Myocyte (in vitro differentiated cells): ENCODE results near the gene BYSL. TPM values are rescaled to one million over a fixed set of nuclear protein-coding genes. Genes with fewer than 3 reads are reported as not detected.
"Not testable (repeated sequence)": the region's sequence is repeated elsewhere in the genome, so short reads cannot be mapped to it uniquely, and the experiment has no call there.

Experiments used
- DNase-seq: peaks from one replicate; pipeline ENCODE4 v3.0.0-alpha.2; 2012; ENCODE audit warnings: low read depth
- total RNA-seq: library from RNA; depleted of rRNA; stranded (reverse); fragments of >200 nt; gene quantifications from 2 replicates; pipeline ENCODE4 v1.2.3, GENCODE V29; 2014

The BYSL gene
- total RNA-seq, 1 donor from 2014 or later = 28.3 TPM

DNA sequence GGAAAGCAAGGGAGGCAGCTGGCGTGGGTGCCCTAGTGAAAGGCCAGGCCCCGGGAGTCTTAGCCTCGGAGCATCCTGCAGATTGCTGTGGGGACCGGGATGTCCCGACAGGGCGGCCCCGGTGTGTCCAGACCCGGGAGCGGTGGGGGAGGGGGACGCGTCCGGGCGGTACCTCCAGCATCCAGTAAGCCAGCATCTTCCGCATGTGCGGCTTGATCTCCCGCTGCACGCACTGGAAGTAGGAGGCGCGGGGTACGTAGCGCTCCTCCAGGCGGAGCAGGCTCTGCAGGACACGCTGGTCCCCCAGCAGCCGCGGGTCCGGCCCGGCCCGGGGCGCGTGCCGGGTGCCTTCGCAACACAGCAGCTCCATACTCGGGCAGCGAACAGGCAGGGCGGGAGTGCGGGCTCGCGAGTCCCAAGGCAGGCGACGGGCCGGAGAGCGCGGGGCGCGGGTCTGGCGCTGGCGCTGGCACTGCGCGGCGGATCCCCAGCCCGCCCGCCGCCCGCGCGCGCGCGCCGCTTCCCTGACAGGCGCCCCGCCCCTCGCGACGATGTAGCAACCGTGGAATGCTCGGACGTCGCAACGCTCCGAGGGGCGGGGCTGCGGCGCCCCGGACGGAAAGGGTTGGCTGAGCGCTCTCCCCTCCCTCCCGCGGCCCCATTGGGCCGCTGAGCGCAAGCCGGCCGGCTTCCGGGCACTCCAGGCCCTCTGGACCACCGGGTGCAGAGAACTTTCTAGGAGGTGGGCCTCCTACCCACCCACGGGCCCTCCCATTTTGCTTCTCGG lies 20.2 kb downstream of the BYSL start, which contains the start of gene CCND3:
CCND3 (minus strand) TSS at position 529 of the 787 bp plus-strand sequence; CDS start at position 370, 159 bp downstream.
- peak; percentile 96 for DNase-seq

DNA sequence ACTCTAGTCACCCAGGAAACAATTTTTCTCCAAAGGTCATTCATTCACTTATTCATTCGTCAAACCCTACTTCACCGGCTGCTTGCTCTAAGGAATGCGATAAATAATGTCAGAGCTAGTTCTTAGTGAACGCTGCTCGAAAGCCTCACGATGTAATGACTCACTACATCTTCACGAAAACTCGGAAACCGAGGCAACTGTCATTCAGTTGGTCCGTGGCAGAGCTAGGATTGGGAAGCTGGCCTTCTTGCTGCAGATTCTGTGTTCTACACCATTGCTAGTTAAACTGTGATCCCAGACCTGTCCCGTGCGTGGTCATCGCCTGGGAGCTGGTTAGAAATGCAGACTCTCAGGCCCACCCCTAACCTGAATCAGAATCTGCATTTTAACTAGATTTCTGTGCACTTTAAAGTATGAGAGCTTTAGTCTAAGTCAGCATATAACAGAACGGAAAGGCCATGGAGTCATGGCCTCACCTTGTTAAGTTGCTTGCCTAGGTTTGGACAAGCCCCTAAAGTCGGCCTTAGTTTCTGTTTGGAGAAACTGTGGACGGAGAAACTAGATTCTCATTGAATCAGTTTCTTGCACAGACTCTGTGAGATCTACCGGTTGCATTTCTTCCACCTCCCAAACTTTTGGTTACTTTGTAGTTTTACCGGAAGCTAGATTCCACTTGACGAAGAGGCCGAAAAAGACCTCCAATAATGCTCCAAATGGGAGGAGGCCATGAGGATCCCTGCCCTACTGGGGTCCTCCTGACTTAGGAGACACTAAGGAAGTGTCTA lies 21.0 kb downstream of the BYSL start:
- DNase-seq = no peak

DNA sequence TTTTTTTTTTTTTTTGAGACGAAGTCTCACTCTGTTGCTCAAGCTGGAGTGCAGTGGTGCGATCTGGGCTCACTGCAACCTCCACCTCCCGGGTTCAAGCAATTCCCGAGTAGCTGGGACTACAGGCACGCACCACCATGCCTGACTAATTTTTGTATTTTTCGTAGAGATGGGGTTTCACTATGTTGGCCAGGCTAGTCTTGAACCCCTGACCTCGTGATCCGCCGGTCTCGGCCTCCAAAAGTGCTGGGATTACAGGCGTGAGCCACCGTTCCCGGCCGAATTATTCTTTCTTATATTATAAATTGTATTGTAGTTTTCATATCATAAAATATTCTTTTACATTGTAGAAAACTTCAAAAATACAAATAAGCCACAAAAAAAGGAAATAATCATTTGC lies 21.6 kb downstream of the BYSL start:
- DNase-seq = not testable (repeated sequence)

DNA sequence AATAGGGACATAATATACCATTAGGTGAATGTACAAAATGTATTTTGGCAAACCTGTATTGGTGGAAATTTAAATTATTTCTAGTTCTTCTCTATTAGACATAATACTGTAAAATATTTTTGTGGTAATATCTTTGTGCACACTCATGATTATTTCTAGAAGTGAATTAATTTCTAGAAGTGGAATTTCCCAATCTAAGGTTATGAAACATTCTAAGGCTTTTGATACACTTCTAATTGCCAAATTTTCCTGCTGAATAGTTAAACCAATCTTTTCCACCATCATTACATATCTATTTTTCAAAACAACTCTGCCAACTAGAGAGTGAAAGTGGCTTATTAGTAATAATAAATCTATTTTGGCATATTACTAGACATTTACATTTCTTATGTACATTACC lies 22.2 kb downstream of the BYSL start:
- DNase-seq = no peak

DNA sequence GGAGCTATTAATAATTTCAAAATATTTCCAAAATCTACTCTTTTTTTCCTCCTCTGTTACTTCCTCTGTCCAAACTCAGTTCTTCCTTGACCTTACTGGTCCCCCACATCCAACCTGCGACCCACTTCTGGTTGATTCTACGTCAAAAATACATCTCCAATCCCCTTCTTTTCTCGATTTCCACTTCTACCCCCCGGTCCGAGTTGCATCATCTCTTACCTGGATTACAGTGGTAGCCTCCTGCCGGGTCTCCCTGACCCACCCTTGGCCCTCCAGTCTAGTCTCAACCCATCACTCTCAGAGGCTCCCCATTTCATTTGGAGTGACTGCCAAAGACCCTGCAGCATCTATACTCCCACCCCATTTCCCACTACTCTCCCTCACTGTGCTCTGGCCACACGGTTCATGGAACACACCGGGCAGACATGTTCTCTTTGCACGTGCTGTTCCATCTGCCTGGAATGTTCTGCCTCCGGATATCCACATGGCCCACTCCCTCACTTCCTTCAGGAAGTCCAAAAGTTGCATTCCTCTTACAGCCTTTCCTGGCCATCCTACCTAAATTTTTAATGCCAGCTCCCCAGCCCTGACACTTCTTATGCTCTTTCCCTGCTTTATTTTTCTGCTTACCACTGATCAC lies 26.4 kb downstream of the BYSL start:
- no peak for DNase-seq

DNA sequence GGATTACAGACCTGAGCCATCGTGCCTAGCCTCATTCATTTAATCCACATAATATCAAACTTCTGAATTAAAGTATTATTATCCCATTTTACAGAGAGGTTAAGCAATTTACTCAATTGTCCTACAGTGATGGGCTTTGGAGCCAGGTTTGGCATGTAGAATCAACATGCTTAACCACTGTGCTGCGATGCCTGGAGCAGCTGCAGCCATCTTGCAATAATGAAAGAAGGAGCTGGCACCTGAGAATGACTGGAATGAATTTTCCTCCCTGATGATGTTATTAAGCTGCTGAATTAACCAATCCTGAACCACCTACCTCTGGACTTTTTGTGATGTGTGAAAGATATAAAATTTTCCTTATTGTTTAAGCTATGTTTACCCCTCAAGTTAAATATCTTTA lies 33.4 kb downstream of the BYSL start:
- no peak for DNase-seq

DNA sequence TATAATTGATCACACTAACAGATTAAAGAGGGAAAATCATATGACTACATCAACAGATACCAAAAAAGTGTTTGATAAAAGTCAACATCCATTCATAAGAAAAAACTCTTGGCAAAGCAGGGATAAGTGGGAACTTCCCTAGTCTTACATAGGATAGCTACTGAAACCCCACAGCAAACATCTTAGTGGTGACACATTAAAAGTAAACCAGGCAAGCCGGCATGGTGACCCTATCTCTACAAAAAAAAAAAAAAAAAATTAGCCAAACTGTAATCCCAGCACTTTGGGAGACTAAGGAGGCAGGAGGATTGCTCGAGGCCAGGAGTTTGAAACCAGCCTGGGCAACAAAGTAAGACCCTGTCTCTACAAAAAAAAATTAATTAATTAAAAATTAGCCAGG lies 34.1 kb downstream of the BYSL start:
- no peak for DNase-seq

DNA sequence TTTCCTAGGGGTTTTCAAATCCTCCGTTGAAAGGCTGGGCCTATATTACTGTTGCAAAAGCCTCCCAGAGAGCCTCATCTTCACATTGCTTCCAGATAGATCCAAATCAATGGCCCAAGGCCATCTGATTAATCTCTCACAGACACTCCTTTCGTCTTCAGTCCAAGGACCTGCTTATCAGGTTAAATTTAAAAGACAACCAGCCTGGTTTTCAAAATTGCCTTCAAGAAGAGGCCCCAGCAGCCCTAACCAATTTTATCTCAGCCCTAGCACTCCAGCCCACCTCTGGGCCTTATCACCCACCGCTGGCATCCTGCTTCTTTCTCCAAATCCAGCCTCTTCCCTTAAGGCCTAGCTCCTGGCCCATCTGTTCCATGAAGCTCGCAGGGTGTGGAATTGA lies 35.8 kb downstream of the BYSL start:
- DNase-seq = no peak

DNA sequence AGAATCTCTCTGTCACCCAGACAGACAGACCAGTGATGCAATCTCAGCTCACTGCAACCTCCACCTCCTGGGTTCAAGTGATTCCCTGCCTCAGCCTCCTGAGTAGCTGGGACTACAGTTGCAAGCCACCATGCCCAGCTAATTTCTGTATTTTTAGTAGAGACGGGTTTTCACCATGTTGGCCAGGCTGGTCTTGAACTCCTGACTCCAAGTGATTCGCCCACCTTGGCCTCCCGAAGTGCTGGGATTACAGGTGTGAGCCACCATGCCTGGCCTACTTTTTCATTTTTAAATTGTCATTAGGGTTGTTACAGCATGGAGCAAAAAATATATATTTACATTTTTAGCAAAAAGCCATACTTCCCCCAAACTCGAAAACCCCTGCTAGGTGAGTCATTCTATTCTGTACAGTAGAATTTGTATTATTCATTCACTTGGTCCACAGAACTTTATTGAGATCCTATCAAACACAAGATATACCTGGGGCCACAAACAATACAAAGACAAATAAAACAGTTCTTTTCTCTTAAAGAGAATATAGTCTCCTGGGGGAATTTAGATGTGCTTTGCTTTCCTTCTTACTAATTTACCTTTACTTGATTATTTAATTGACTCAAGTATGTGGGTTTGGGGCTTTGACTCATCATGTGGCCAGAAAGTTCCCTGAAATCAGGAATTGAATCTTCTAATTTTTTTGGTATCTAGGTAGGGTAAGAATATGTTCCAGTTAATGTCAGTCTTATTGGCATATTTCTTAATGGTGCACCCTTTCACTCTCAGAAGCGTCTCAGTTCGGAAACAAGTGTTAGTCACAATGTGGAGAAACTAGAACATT lies 36.9 kb downstream of the BYSL start:
- DNase-seq = no peak

DNA sequence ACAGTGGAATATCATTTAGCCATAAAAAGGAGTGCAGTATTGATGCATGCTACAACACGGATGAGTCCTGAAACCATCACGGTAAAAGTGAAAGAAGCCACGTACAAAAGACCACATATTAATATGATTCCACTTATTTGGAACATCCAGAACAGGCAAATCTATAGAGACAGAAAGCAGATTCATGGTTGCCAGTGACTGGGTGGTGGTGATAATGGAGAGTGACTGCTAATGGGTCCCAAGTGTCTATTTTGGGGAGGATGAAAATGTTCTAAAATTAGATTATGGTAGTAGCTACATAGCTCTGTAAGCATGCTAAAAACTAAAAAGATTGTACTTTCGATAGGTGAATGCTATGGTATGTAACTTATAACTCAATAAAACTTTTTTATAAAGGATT lies 38.7 kb downstream of the BYSL start:
- DNase-seq = no peak

DNA sequence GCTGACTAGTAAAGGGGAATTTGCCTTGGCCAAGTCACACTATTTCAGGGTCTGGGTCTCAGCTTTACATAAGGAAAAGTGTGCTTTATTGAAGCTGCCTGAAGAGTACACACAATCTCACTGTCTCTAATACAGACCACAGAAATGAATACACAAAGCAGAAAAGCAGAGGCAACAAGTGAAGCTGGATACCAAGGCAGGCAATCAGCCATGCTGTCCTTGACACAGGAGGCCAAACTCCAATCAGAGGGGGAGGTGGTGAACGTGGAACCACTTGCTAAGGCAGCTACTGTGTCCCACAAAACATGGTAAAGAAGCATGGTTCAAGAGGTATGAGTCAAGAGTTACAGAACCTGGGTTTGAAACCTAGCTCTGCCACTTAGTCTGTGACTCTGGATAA lies 42.1 kb downstream of the BYSL start:
- no peak for DNase-seq

DNA sequence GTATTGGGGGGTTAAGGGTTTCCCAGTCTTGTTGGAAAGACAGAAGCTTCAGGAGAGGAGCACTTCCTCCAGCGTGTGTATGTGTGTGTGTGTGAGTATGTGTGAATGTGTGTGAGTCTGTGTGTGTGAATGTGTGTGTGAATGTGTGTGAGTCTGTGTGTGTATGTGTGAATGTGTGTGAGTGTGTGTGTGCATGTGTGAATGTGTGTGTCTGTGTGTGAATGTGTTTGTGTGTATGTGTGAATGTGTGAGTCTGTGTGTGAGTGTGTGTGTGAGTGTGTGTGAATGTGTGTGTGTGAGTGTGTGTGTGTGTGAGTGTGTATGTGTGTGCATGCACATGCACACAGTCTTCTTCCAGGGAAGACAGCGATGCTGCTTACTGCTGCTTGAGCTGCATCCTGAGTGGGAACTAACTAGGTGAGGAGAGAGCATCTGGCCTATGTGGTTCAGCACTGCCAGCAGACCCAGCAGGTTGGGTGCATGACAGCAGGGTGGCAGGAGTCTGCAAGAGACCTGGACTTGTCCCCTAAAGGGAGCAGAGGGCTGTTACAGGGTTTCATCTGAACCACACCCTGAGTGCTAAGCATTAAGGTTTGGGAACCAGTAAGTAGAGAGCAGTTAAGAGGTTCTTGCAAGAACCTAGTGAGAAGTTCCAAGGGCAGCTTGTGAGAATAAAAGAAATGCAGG lies 43.0 kb downstream of the BYSL start:
- DNase-seq = no peak

DNA sequence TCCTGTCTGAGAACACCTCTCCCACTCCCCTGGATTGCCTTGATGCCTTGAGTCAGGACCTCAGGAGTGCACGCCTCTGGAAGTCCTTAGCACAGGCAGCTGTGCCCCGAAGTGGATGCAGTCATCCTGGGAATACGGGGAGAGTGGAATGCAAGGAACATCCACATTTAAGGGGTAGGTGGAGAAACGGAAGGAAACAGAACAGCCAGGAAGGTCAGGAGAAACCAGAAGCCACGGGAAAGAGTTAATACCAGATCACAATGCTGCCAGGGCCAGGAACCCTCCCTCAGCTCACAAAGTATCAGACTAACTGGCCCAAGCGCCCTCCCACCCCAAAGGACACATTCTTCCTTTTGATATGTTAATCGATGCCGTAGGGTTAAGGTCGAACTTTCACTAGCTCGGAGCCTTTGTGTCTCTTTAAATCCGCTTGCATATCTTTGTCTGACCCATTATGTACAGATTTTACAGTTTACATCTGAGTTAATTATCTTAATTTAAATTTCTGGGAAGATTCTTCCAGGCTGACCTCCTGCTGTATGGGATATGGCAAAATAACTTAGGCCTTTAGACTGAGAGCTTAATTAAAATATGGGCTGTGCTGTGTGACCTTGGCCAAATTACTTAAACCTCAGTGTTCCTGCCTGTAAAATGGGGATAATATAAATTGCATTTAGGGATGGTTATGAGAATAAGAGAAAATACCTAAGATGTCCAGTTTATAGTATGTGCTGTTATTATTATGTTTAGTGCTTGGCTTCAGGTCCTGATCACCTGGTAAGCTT lies 44.3 kb downstream of the BYSL start:
- DNase-seq = no peak

DNA sequence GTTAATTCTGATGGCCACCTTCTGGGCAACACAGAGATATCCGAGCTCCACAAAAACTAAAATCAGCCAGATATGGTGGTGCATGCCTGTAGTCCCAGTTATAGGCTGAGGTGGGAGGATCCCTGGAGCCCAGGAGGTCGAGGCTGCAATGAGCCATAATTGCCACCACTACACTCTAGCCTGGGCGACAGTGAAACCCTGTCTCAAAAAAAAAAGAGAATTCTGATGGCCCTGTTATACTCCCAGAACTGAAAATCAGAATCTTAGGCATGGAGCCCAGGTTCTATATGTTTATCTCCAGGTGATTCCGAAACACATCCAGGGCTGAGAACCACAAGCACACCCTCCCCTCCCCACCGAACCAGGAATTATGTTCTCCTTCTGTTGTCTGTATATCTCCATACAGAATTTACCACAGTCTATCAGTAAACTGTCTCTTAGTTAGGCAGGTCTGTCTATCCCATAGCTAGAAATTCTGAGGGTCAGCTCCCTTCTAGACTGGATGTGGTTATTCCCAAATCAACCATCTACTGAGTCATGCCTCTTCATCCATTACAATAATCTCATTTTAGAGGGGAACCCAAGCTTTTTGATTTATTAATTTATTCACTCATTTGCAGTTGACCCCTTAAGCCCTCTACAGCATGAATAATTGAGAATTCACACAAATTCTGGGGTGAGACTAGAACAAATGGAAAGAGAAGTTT lies 45.1 kb downstream of the BYSL start:
- peak; percentile 5 for DNase-seq

DNA sequence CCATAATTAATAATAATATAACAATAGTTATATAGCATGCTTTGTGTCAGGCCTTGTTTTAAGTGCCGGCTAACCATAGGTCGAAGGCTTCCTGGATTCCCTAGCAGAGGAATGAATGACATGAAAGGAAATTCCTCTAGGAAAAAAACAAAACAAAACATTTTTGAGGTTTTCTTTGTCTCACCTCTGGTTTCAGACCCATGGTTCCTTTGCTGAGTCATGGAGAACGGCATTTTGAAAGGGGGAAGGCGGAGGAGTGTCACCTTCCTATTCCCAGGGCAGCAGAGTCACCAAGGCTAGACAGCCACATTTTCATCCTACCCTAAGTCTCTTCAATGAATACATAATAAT lies 45.6 kb downstream of the BYSL start:
- DNase-seq = peak; percentile 60

DNA sequence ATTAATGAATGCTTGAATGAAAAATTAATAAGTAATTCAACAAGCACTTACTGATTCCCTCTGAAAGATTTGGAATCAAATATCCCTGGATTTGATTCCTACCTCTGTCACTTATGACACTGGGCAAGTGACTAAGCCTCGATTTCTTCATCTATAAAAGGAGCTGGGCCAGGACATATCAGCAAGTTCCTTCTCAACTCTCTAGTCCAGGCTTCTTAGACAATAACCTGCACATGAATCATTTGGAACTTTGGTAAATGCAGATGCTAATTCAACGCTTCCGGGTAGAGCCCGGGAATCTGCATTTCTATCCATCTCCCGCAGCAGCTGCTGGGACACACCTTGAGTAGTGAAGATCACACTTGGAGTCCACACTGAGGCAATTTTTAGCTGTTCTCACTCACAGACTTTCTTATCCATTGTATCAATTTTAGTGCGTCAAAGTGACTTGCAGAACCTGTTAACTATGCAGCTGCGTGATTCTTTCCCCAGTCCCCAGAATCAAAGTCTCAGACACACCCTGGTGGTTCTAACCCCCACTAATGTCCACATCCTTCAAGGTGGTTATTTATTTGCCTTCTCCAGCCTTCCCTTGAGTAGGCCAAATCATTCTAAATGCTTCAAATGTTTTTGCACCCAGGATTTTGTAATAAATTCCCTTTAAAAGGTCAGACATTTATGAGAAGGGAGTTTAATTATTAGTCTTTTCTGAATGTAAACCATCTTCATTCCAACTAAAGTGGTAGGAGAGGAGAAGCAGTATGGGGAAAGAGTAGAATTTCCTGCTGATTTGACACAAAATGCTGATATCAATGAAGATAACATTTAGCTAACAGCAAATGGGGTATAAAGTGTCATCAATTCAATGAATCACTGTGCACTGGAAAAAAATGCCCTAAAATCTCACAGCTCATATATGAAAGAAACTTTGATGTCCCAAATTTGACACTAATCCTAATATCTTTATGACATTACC lies 46.3 kb downstream of the BYSL start:
- DNase-seq = peak; percentile 32

DNA sequence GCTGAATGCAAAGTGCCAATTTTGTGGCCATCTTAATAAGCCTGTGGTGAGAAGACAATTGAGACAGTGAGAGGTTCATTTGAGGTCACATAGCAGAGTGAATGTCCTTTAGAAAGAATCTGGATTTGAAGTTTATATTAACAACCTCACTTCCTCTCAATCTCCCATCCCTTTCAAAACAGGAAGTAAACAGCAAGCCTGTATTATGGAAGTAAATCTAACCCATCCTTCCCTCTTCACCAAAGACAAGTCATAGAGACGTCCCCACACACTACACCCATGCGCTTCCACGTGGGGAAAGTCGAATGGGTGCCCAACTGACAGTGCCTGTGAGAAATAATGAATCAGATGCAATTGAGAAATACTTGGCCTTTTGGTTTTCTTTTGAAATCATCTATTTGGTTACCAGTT lies 49.1 kb downstream of the BYSL start:
- peak; percentile 26 for DNase-seq

DNA sequence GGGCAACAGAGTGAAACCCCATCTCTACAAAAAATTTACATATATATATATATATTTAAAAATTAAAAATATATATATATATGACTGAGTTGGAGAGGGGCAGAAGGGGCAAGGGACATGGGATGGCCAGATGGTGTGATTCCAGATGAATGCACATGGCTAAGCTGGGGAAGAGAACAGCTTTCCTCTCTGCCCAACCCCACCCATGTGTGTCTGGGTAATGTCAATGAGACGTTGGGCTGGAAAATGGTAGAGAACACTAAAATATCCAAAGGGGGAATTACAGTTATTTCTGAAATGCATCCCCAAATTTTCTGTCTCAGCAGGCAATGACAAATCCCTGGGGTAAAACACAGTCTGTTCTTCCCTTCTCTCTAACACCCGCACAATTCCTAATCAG lies 51.5 kb downstream of the BYSL start:
- no peak for DNase-seq
